ENCODE results near the gene C2orf80.

The C2orf80 gene

GRCh38 chr2:208208335-208209085 lies 18.7 kb upstream of the C2orf80 start:
- Histone ChIP-seq H3K36me3 (no peaks in the 10 kb centered on the region), H3K4me2 (no peak overlapping the region), H3K4me1 (no peaks in the 10 kb centered on the region), H3K27ac (no peak overlapping the region), H4K20me1 (no peaks in the 10 kb centered on the region), H3K27me3 (no peaks in the 10 kb centered on the region), H3K9ac (no peak overlapping the region), H3K4me3 (no peak overlapping the region), H3K9me3 (no peaks in the 10 kb centered on the region)
- TF ChIP-seq Cebpa-rat (IDR thresholded peaks at IDR 0.05) = no peak

- no peak overlapping the region for H3K9ac ChIP-seq
- TF ChIP-seq Cebpa-rat (IDR thresholded peaks at IDR 0.05) = no peak
- no peaks in the 10 kb centered on the region for H3K27me3 ChIP-seq
- no peaks in the 10 kb centered on the region for H3K4me1 ChIP-seq
- no peak overlapping the region for H3K4me2 ChIP-seq
- no peaks in the 10 kb centered on the region for H4K20me1 ChIP-seq
- H3K9me3 ChIP-seq = no peaks in the 10 kb centered on the region
- no peak overlapping the region for H3K4me3 ChIP-seq
- H3K27ac ChIP-seq = no peak overlapping the region
- H3K36me3 ChIP-seq = no peaks in the 10 kb centered on the region
Measured at GRCh38 chr2:208207769-208208168, 17.9 kb upstream of the C2orf80 start.

- Histone ChIP-seq H3K4me2 (no peak overlapping the region), H3K36me3 (no peaks in the 10 kb centered on the region), H3K4me1 (no peaks in the 10 kb centered on the region), H3K9ac (no peak overlapping the region), H3K27ac (no peak overlapping the region), H3K27me3 (no peaks in the 10 kb centered on the region), H4K20me1 (no peaks in the 10 kb centered on the region), H3K4me3 (no peak overlapping the region), H3K9me3 (no peaks in the 10 kb centered on the region)
- no peak for TF ChIP-seq Cebpa-rat (IDR thresholded peaks at IDR 0.05)
Measured at GRCh38 chr2:208204166-208204565, 14.3 kb upstream of the C2orf80 start.

GRCh38 chr2:208195531-208195930 lies 5.7 kb upstream of the C2orf80 start:
- no peak for TF ChIP-seq Cebpa-rat (IDR thresholded peaks at IDR 0.05)
- H3K4me1 ChIP-seq = no peaks in the 10 kb centered on the region
- no peaks in the 10 kb centered on the region for H3K9me3 ChIP-seq
- H3K36me3 ChIP-seq = no peaks in the 10 kb centered on the region
- H3K4me3 ChIP-seq = no peak overlapping the region
- H3K4me2 ChIP-seq = no peak overlapping the region
- no peak overlapping the region for H3K27ac ChIP-seq
- H4K20me1 ChIP-seq = no peaks in the 10 kb centered on the region
- no peak overlapping the region for H3K9ac ChIP-seq
- H3K27me3 ChIP-seq = no peaks in the 10 kb centered on the region

GRCh38 chr2:208192611-208193236 lies 2.9 kb upstream of the C2orf80 start:
- H3K27me3 ChIP-seq = no peaks in the 10 kb centered on the region
- H3K27ac ChIP-seq = no peak overlapping the region
- no peaks in the 10 kb centered on the region for H3K4me1 ChIP-seq
- no peak overlapping the region for H3K4me2 ChIP-seq
- no peaks in the 10 kb centered on the region for H3K36me3 ChIP-seq
- H4K20me1 ChIP-seq = no peaks in the 10 kb centered on the region
- H3K4me3 ChIP-seq = no peak overlapping the region
- no peaks in the 10 kb centered on the region for H3K9me3 ChIP-seq
- TF ChIP-seq Cebpa-rat (IDR thresholded peaks at IDR 0.05) = no peak
- no peak overlapping the region for H3K9ac ChIP-seq

- no peak overlapping the region for H3K4me3 ChIP-seq
- no peak for TF ChIP-seq Cebpa-rat (IDR thresholded peaks at IDR 0.05)
- no peaks in the 10 kb centered on the region for H3K4me1 ChIP-seq
- no peaks in the 10 kb centered on the region for H4K20me1 ChIP-seq
- H3K9ac ChIP-seq = no peak overlapping the region
- no peaks in the 10 kb centered on the region for H3K36me3 ChIP-seq
- no peaks in the 10 kb centered on the region for H3K27me3 ChIP-seq
- H3K4me2 ChIP-seq = no peak overlapping the region
- H3K27ac ChIP-seq = no peak overlapping the region
- no peaks in the 10 kb centered on the region for H3K9me3 ChIP-seq
Measured at GRCh38 chr2:208189069-208189809, 591 bp downstream of the C2orf80 start.

GRCh38 chr2:208186893-208187292 lies 2.9 kb downstream of the C2orf80 start:
- TF ChIP-seq Cebpa-rat (IDR thresholded peaks at IDR 0.05) = no peak
- Histone ChIP-seq H3K27ac (no peak overlapping the region), H3K27me3 (no peaks in the 10 kb centered on the region), H3K9me3 (no peaks in the 10 kb centered on the region), H3K4me3 (no peak overlapping the region), H3K4me1 (no peaks in the 10 kb centered on the region), H3K9ac (no peak overlapping the region), H4K20me1 (no peaks in the 10 kb centered on the region), H3K36me3 (no peaks in the 10 kb centered on the region), H3K4me2 (no peak overlapping the region)

GRCh38 chr2:208186465-208186864 lies 3.4 kb downstream of the C2orf80 start:
- Histone ChIP-seq H3K27ac (no peak overlapping the region), H3K36me3 (no peaks in the 10 kb centered on the region), H3K9me3 (no peaks in the 10 kb centered on the region), H3K9ac (no peak overlapping the region), H3K4me1 (no peaks in the 10 kb centered on the region), H4K20me1 (no peaks in the 10 kb centered on the region), H3K4me3 (no peak overlapping the region), H3K4me2 (no peak overlapping the region), H3K27me3 (no peaks in the 10 kb centered on the region)
- TF ChIP-seq Cebpa-rat (IDR thresholded peaks at IDR 0.05) = no peak

GRCh38 chr2:208183972-208184705 lies 5.7 kb downstream of the C2orf80 start:
- Histone ChIP-seq H3K36me3 (no peaks in the 10 kb centered on the region), H3K9me3 (no peaks in the 10 kb centered on the region), H4K20me1 (no peaks in the 10 kb centered on the region), H3K27ac (no peak overlapping the region), H3K4me1 (no peaks in the 10 kb centered on the region), H3K27me3 (no peaks in the 10 kb centered on the region), H3K4me3 (no peak overlapping the region), H3K4me2 (no peak overlapping the region), H3K9ac (no peak overlapping the region)
- no peak for TF ChIP-seq Cebpa-rat (IDR thresholded peaks at IDR 0.05)
